PFSK-1 (cell line): ENCODE results near the gene TOP2A.

Experiments used
- FOXP2 ChIP-seq: optimal IDR thresholded peaks from 2 replicates; pipeline ENCODE3; 2011; ENCODE audit warnings: borderline replicate concordance, control low read depth, inconsistent platforms; ENCODE audit not compliant: insufficient read depth; ENCODE audit errors: extremely low read length, extremely low read depth
- POLR2AphosphoS5 ChIP-seq: IDR thresholded peaks from 2 replicates; pipeline ENCODE4 v1.6.1; 2012; ENCODE audit warnings: low read depth, mild to moderate bottlenecking, control low read depth, low read length, moderate library complexity
- SIN3A ChIP-seq: IDR thresholded peaks from 2 replicates; pipeline ENCODE4 v1.6.1; 2012; ENCODE audit warnings: mild to moderate bottlenecking, low read length, moderate library complexity, borderline replicate concordance; ENCODE audit not compliant: insufficient read depth
- TAF1 ChIP-seq: IDR thresholded peaks from 2 replicates; pipeline ENCODE4 v1.6.1; 2012; ENCODE audit warnings: low read length, control low read depth, borderline replicate concordance; ENCODE audit not compliant: insufficient read depth
- TF ChIP-seq, protein P1 (sequence below), 2 experiments: IDR thresholded peaks; 2 replicates each; pipeline versions ENCODE4 v1.6.1 to v1.8.0; 2011 to 2012; ENCODE audit warnings: low read depth in 2 of 2, low read length in 2 of 2, control low read depth in 1 of 2, inconsistent platforms in 1 of 2, mild to moderate bottlenecking in 1 of 2, moderate library complexity in 1 of 2; ENCODE audit not compliant: insufficient read depth in 1 of 2

TOP2A gene

DNA sequence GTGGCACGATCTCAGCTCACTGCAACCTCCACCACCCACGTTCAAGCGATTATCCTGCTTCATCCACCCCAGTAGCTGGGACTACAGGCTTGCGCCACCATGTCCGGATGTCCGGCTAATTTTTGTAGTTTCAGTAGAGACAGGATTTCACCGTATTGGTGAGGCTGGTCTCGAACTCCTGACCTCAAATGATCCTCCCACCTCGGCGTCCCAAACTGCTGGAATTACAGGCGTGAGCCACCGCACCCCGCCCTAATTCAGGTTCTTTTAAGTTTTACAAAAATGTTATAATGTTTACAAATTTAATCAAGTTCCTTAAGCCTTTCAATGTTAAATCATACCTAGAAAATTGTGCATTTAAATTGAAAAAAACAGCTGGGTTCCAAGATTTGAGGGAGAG, 39.9 kb downstream of the TOP2A start:
- no peak for TF ChIP-seq SIN3A
- TF ChIP-seq, protein P1, sequence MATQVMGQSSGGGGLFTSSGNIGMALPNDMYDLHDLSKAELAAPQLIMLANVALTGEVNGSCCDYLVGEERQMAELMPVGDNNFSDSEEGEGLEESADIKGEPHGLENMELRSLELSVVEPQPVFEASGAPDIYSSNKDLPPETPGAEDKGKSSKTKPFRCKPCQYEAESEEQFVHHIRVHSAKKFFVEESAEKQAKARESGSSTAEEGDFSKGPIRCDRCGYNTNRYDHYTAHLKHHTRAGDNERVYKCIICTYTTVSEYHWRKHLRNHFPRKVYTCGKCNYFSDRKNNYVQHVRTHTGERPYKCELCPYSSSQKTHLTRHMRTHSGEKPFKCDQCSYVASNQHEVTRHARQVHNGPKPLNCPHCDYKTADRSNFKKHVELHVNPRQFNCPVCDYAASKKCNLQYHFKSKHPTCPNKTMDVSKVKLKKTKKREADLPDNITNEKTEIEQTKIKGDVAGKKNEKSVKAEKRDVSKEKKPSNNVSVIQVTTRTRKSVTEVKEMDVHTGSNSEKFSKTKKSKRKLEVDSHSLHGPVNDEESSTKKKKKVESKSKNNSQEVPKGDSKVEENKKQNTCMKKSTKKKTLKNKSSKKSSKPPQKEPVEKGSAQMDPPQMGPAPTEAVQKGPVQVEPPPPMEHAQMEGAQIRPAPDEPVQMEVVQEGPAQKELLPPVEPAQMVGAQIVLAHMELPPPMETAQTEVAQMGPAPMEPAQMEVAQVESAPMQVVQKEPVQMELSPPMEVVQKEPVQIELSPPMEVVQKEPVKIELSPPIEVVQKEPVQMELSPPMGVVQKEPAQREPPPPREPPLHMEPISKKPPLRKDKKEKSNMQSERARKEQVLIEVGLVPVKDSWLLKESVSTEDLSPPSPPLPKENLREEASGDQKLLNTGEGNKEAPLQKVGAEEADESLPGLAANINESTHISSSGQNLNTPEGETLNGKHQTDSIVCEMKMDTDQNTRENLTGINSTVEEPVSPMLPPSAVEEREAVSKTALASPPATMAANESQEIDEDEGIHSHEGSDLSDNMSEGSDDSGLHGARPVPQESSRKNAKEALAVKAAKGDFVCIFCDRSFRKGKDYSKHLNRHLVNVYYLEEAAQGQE (IDR thresholded peaks at IDR 0.05; ENCODE audit: insufficient read depth in 1 of 2, low read depth in 2 of 2, low read length in 2 of 2) = no peak
- TF ChIP-seq FOXP2 = no peak
- TF ChIP-seq TAF1 = no peak
- no peak for TF ChIP-seq POLR2AphosphoS5

DNA sequence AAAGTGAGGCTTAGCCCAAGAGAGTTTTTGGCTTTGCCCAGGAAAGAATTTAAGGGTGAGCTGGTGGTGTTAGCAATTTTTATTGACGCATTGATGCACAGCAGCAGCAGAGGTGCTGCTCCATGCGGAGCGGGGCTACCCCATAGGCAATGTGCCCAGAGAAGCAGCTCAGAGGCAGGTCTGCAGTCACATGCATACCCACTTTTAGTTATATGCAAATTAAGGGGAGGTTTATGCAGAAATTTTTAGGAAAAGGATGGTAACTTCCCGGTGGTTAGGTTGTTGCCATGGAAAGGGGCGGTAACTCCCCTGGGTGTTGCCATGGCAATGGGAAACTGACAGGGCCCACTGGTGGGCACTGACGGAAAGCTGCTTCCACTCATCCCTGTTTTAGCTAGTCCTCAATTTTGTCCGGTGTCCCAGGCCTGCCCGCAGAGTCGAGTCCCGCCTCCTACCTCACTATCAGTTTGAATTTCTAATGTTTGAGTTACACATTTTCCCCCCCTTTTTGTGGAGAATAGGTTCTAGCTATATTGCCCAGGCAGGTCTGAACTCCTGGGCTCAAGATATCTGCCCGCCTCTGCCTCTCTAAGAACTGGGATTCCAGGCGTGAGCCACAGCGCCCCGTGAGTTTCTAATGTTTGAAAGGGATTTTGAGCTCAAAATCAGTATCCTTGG, 42.7 kb downstream of the TOP2A start:
- TF ChIP-seq FOXP2 (no peak), TAF1 (no peak), POLR2AphosphoS5 (no peak), SIN3A (no peak)
- TF ChIP-seq, protein P1 (IDR thresholded peaks at IDR 0.05; ENCODE audit: insufficient read depth in 1 of 2, low read depth in 2 of 2, low read length in 2 of 2) = no peak

DNA sequence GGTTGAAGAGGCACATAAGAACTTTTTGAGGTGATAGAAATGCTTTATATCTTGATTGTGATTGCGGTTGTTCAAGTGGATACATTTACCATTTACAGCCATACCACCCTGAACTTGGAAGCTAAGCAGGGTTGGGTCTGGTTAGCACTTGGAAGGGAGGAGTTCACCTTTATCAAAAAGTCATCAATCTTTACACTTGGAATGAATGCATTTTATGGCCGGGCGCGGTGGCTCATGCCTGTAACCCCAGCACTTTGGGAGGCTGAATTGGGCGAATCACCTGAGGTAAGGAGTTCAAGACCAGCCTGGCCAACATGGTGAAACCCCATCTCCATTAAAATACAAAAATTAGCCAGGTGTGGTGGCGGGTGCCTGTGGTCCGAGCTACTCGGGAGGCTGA, 43.7 kb downstream of the TOP2A start:
- TF ChIP-seq POLR2AphosphoS5 (no peak), SIN3A (no peak), TAF1 (no peak), FOXP2 (no peak)
- TF ChIP-seq, protein P1 (IDR thresholded peaks at IDR 0.05; ENCODE audit: insufficient read depth in 1 of 2, low read depth in 2 of 2, low read length in 2 of 2) = no peak

DNA sequence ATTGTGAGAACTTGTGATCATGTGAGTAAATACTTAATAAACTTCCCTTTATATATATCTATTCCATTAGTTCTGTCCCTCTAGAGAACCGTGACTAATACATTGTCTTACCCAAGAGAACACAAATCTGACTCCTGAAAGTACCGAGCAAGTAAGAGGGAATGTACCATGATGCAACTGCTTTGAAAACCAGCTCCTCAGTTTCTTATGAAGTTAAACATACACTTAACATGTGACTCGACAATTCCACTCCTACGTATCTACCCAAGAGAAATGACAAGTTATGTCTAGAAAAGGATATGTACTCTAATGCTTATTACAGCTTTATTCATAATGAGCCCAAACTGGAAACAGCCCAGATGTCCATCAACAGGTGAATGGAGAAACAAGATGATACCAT, 44.4 kb downstream of the TOP2A start:
- TF ChIP-seq SIN3A = no peak
- TF ChIP-seq, protein P1 (IDR thresholded peaks at IDR 0.05; ENCODE audit: insufficient read depth in 1 of 2, low read depth in 2 of 2, low read length in 2 of 2) = no peak
- no peak for TF ChIP-seq FOXP2
- TF ChIP-seq TAF1 = no peak
- no peak for TF ChIP-seq POLR2AphosphoS5

DNA sequence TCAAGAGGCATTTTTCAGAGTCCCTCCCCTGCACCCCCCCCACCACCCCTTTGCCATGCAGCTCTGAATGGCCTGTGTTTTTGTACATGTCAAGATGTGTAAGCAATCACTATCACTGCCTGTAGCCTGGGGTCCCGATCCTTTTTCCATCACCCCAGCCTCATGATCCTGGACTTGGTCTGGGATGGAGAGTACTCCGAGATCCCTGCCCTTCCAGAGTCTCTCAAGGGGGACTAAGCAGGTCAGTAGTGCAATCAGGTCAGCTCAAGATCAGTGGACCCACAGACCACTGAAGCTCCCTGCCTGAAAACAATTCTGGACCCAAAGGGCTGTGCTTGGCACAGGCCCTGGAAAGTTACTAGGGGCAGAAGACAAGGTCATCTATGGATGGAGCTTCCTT, 45.7 kb downstream of the TOP2A start:
- no peak for TF ChIP-seq SIN3A
- TF ChIP-seq, protein P1 (IDR thresholded peaks at IDR 0.05; ENCODE audit: insufficient read depth in 1 of 2, low read depth in 2 of 2, low read length in 2 of 2) = no peak
- no peak for TF ChIP-seq POLR2AphosphoS5
- no peak for TF ChIP-seq FOXP2
- TF ChIP-seq TAF1 = no peak
